ENCODE data around the gene CCDC126. TPM values are rescaled to one million over a fixed set of nuclear protein-coding genes. Genes with fewer than 3 reads are reported as not detected.

Gene CCDC126
- total RNA-seq, 4 donors from 2014 or later: 12.3 to 25.3 (median 15.8) TPM

GRCh38 chr7:23693224-23693623, 96.0 kb downstream of the CCDC126 start:
- TF ChIP-seq POLR2A (IDR thresholded peaks at IDR 0.05): no peak
- TF ChIP-seq CTCF (IDR thresholded peaks at IDR 0.05): no peak
- no peak for DNase-seq (ENCODE audit: low spot score in 2 of 2)
- intact Hi-C loops (cut with DNase I; ENCODE audit: low total_unique reads): no loop called here
- H3K4me3 ChIP-seq (ENCODE audit: low read depth, poor library complexity, severe bottlenecking): no peak overlapping the region

Other genes starting within 250 kb of the CCDC126 start
- gene IGF2BP3, start 126.9 kb upstream of the CCDC126 start, total RNA-seq: under 1 TPM in 1 of 4 donors, not detected in 3; 0.15 TPM
- gene TRA2A, start 65.4 kb upstream of the CCDC126 start, total RNA-seq: 10 to 100 TPM; 24.6 to 37.9 (median 29.5) TPM
- 1 to 10 TPM; 4.8 to 8.7 (median 6.8) TPM for gene FAM221A, start 82.8 kb downstream of the CCDC126 start, total RNA-seq
- under 1 TPM in 3 of 4 donors, not detected in 1; 0.08 to 0.78 (median 0.27) TPM for gene STK31, start 112.8 kb downstream of the CCDC126 start, total RNA-seq